Measurements from ENCODE around the gene IFITM2. TPM values are rescaled to one million over a fixed set of nuclear protein-coding genes. Genes with fewer than 3 reads are reported as not detected.
"Not testable (repeated sequence)": the region's sequence is repeated elsewhere in the genome, so short reads cannot be mapped to it uniquely, and the experiment has no call there.

IFITM2 gene
- total RNA-seq, 4 donors from 2014 or later, result 25.6 to 84.1 (median 45.1) TPM

DNA sequence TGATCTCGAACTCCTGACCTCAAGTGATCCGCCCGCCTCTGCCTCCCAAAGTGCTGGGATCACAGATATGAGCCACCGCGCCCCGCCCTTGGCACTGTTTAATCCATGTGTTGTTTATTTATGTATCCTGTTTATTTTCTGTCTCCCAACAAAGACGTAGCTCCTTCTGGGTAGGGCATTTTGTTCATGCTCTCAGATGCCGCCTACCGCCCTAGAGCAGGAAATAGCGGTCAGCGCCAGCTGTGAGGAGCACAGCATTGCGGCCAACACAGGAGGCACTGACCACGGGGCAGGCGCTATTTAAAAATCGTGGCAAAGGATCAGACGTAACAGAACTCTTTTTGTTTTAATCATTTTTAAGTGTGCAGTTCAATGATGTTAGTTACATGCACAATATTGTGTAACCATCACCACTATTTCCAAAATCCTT, 38.9 kb upstream of the IFITM2 start:
- Histone ChIP-seq H3K4me1 (peaks cover 17% of the 10 kb centered on the region), H3K4me3 (peak overlapping the region; percentile 38), H3K27ac (peak overlapping the region; percentile 81)
- H3K27me3 ChIP-seq, H3K9me3 ChIP-seq, H3K36me3 ChIP-seq: not testable (repeated sequence)
- TF ChIP-seq POLR2AphosphoS5 (IDR thresholded peaks at IDR 0.05), result peak in 1 of 3 donors; percentile 25
- TF ChIP-seq POLR2A (IDR thresholded peaks at IDR 0.05), result peak in 1 of 2 donors; percentile 9
- peak; percentile 88 to 91 for DNase-seq (ENCODE audit: low spot score in 2 of 2)
- 22% methylated on average over 16 of the region's 16 CpGs for WGBS

- Histone ChIP-seq H3K4me1 (peaks cover 17% of the 10 kb centered on the region), H3K9me3 (no peaks in the 10 kb centered on the region), H3K27me3 (no peaks in the 10 kb centered on the region), H3K27ac (peak overlapping the region; percentile 81), H3K4me3 (peak overlapping the region; percentile 38), H3K36me3 (no peaks in the 10 kb centered on the region)
- DNase-seq (ENCODE audit: low spot score in 2 of 2), result peak; percentile 76 to 81
- TF ChIP-seq, protein P1, sequence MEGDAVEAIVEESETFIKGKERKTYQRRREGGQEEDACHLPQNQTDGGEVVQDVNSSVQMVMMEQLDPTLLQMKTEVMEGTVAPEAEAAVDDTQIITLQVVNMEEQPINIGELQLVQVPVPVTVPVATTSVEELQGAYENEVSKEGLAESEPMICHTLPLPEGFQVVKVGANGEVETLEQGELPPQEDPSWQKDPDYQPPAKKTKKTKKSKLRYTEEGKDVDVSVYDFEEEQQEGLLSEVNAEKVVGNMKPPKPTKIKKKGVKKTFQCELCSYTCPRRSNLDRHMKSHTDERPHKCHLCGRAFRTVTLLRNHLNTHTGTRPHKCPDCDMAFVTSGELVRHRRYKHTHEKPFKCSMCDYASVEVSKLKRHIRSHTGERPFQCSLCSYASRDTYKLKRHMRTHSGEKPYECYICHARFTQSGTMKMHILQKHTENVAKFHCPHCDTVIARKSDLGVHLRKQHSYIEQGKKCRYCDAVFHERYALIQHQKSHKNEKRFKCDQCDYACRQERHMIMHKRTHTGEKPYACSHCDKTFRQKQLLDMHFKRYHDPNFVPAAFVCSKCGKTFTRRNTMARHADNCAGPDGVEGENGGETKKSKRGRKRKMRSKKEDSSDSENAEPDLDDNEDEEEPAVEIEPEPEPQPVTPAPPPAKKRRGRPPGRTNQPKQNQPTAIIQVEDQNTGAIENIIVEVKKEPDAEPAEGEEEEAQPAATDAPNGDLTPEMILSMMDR (IDR thresholded peaks at IDR 0.05), result peak; percentile 22 to 49
- TF ChIP-seq EP300 (IDR thresholded peaks at IDR 0.05) (no peak), POLR2A (IDR thresholded peaks at IDR 0.05) (no peak), POLR2AphosphoS5 (IDR thresholded peaks at IDR 0.05) (peak in 2 of 3 donors; percentile 43 to 72)
- 45% methylated on average over 21 of the region's 21 CpGs for WGBS
These were observed 38.3 kb upstream of the IFITM2 start for GRCh38 chr11:269146-269890.

GRCh38 chr11:270451-271318, 36.9 kb upstream of the IFITM2 start:
- H3K27ac ChIP-seq, result peak overlapping the region; percentile 28

GRCh38 chr11:271319-271715, 36.3 kb upstream of the IFITM2 start:
- TF ChIP-seq POLR2A (IDR thresholded peaks at IDR 0.05), result no peak
- TF ChIP-seq EP300 (IDR thresholded peaks at IDR 0.05), result no peak
- TF ChIP-seq, protein P1 (IDR thresholded peaks at IDR 0.05), result no peak
- TF ChIP-seq POLR2AphosphoS5 (IDR thresholded peaks at IDR 0.05), result no peak
- WGBS, result 85% methylated on average over 3 of the region's 8 CpGs
- Histone ChIP-seq H3K27me3 (no peaks in the 10 kb centered on the region), H3K27ac (no peak overlapping the region), H3K9me3 (no peaks in the 10 kb centered on the region), H3K4me3 (no peak overlapping the region), H3K36me3 (no peaks in the 10 kb centered on the region), H3K4me1 (peaks cover 17% of the 10 kb centered on the region)
- DNase-seq (ENCODE audit: low spot score in 2 of 2), result peak in 1 of 2 donors; percentile 52

More at GRCh38 chr11:270451-271318, 36.9 kb upstream of the IFITM2 start:
- Histone ChIP-seq H3K9me3 (no peaks in the 10 kb centered on the region), H3K4me3 (no peak overlapping the region), H3K4me1 (peaks cover 17% of the 10 kb centered on the region), H3K27me3 (no peaks in the 10 kb centered on the region), H3K36me3 (no peaks in the 10 kb centered on the region)
- DNase-seq (ENCODE audit: low spot score in 2 of 2), result peak in 1 of 2 donors; percentile 78
- TF ChIP-seq, protein P1 (IDR thresholded peaks at IDR 0.05), result no peak
- TF ChIP-seq POLR2A (IDR thresholded peaks at IDR 0.05), result no peak
- no peak for TF ChIP-seq POLR2AphosphoS5 (IDR thresholded peaks at IDR 0.05)
- TF ChIP-seq EP300 (IDR thresholded peaks at IDR 0.05), result no peak
- WGBS, result 94% methylated on average over 5 of the region's 18 CpGs

DNA sequence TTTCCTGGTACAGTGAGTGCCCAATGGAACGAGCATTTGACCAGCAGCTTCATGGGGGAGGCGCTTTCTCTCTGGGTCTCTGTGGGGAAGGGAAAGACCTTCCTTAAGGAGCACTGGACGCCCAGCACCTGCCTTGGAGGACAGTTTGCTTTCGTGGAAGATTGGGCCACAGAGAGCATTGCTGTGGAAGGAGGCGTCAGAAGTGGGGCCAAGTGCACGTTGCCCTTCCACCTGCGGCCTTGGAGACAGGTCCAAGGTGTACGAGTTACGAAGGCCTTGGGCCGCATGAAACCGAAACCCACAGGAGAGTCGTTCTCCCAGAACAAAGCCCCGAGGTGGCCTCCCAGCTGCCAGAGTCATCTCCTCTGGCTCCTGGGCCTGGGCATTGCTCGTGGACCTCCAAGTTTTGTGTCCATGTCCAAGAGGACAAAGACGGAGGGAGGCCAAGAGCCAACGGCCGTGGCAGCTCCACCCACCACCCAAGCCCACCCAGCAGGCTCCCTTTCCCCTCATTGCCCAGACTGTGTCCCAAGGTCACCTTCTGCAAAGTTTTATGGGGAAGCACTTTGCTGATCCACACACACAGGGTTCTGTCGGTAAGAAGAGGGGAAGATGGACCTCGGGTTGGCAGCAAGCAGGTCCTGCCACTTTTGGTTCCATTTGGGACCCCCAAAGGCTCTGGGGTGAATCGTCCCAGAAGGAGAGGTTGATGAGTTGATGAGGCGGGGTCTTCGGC, 35.3 kb upstream of the IFITM2 start:
- no peak overlapping the region for H3K27ac ChIP-seq
- peak in 1 of 2 donors; percentile 60 for DNase-seq (ENCODE audit: low spot score in 2 of 2)
- 92% methylated on average over 22 of the region's 22 CpGs for WGBS
- TF ChIP-seq EP300 (IDR thresholded peaks at IDR 0.05) (no peak), POLR2AphosphoS5 (IDR thresholded peaks at IDR 0.05) (no peak), POLR2A (IDR thresholded peaks at IDR 0.05) (no peak)
- TF ChIP-seq, protein P1 (IDR thresholded peaks at IDR 0.05), result no peak
- no peaks in the 10 kb centered on the region for H3K9me3 ChIP-seq
- H3K4me3 ChIP-seq, result no peak overlapping the region
- no peaks in the 10 kb centered on the region for H3K36me3 ChIP-seq
- H3K27me3 ChIP-seq, result no peaks in the 10 kb centered on the region
- H3K4me1 ChIP-seq, result peaks cover 17% of the 10 kb centered on the region
